GM12878 (cell line): ENCODE data around the gene ZNF366. TPM values are rescaled to one million over a fixed set of nuclear protein-coding genes. Genes with fewer than 3 reads are reported as not detected.

Experiments
- ATAC-seq: fragments of 200-7000 bp; cut with Tn5 transposase; 3 replicates; pipeline ENCODE4 v1.9.1; 2020; ENCODE audit warnings: mild to moderate bottlenecking, moderate library complexity
- BruUV-seq: library from RNA; stranded (reverse); fragments of 400-500 nt; replicated peaks from 2 replicates; lab custom pipeline; 2021; lab: Mats Ljungman, UMichigan
- CTCF ChIA-PET: fragments of 300-600 bp; sonication (Branson Sonifier 250); formaldehyde crosslinking; extraction: SDS; loops from one replicate; lab custom pipeline; 2021; ENCODE audit warnings: inconsistent platforms; lab: Yijun Ruan, JAX
- POLR2A ChIA-PET: fragments of 350-600 bp; formaldehyde crosslinking; extraction: SDS; loops from one replicate; lab custom pipeline; 2021; ENCODE audit warnings: inconsistent platforms; lab: Charles Lee
- RAD21 ChIA-PET: fragments of 300-600 bp; sonication (Branson Sonifier 250); formaldehyde crosslinking; loops from one replicate; lab custom pipeline; 2023; ENCODE audit warnings: antibody characterized with exemption; ENCODE audit not compliant: unreplicated experiment; lab: Charles Lee
- SMC1A ChIA-PET: fragments of 300-600 bp; sonication (Branson Sonifier 250); formaldehyde crosslinking; loops from one replicate; lab custom pipeline; 2023; ENCODE audit not compliant: unreplicated experiment, uncharacterized antibody; lab: Charles Lee
- DNase-seq: peaks from one replicate; pipeline ENCODE4 v3.0.0-alpha.2; 2011; ENCODE audit warnings: low read depth, low spot score
- FAIRE-seq: peaks from 3 replicates; lab custom pipeline; 2011; peaks lifted over from hg19 to GRCh38; lab: Jason Lieb, UNC
- H2AFZ ChIP-seq: 2 replicates; pipeline ENCODE4 v1.6.0; 2011; ENCODE audit warnings: low read depth, low read length, control low read depth; ENCODE audit not compliant: control insufficient read depth
- H3K27ac ChIP-seq: 2 replicates; pipeline ENCODE4 v1.5.1; 2011; ENCODE audit warnings: control low read depth; ENCODE audit not compliant: control insufficient read depth, insufficient read depth
- H3K27me3 ChIP-seq, 2 experiments: replicated peaks in 1 of 2; 2 replicates each; pipeline versions ENCODE4 v1.6.0 to v1.6.1; 2011; ENCODE audit warnings: low read length in 1 of 2; ENCODE audit not compliant: control insufficient read depth in 2 of 2, insufficient read depth in 2 of 2
- H3K36me3 ChIP-seq, 2 experiments: 2 replicates each; pipeline ENCODE4 v1.5.1; 2011; ENCODE audit warnings: low read length in 1 of 2; ENCODE audit not compliant: control insufficient read depth in 2 of 2, insufficient read depth in 2 of 2
- H3K4me1 ChIP-seq: 2 replicates; pipeline ENCODE4 v1.6.1; 2011; ENCODE audit warnings: mild to moderate bottlenecking, low read length, moderate library complexity, mixed read lengths; ENCODE audit not compliant: control insufficient read depth, insufficient read depth
- H3K4me2 ChIP-seq: 2 replicates; pipeline ENCODE4 v1.6.0; 2011; ENCODE audit warnings: control low read depth; ENCODE audit not compliant: control insufficient read depth, insufficient read depth
- H3K4me3 ChIP-seq: fragments of 200-600 bp; sonication (generic); 2 replicates; pipeline ENCODE4 v1.5.1; 2016
- H3K79me2 ChIP-seq: 2 replicates; pipeline ENCODE4 v1.6.0; 2011; ENCODE audit warnings: low read length; ENCODE audit not compliant: control insufficient read depth, insufficient read depth
- H3K9ac ChIP-seq: 2 replicates; pipeline ENCODE4 v1.8.0; 2011; ENCODE audit warnings: low read length, control low read depth, mixed read lengths; ENCODE audit not compliant: control insufficient read depth, insufficient read depth
- H3K9me3 ChIP-seq: replicated peaks from 3 replicates; pipeline ENCODE4 v1.5.1; 2011; ENCODE audit warnings: mild to moderate bottlenecking, low read length; ENCODE audit not compliant: control insufficient read depth, insufficient read depth
- H4K20me1 ChIP-seq: 2 replicates; pipeline ENCODE4 v1.6.0; 2011; ENCODE audit not compliant: control insufficient read depth, insufficient read depth
- CBFB ChIP-seq: IDR thresholded peaks from 2 replicates; pipeline ENCODE4 v1.6.1; 2016; ENCODE audit warnings: antibody characterized with exemption, low read depth
- EGR1 ChIP-seq, 2 experiments: IDR thresholded peaks; 1 replicate in 1 of 2; 2 replicates in 1 of 2; pipeline ENCODE4 v1.6.1; 2011 to 2012; ENCODE audit warnings: low read depth in 2 of 2, low read length in 2 of 2, borderline replicate concordance in 1 of 2, mild to moderate bottlenecking in 1 of 2, moderate library complexity in 1 of 2
- ETV6 ChIP-seq, 2 experiments: fragments of 450-650 bp in 1 of 2; IDR thresholded peaks in 1 of 2; conservative IDR thresholded peaks in 1 of 2; 2 replicates each; pipeline ENCODE4 v1.6.1; 2014; ENCODE audit warnings: antibody characterized with exemption in 1 of 2, borderline replicate concordance in 1 of 2, low read depth in 1 of 2, mild to moderate bottlenecking in 1 of 2, moderate library complexity in 1 of 2
- FOXM1 ChIP-seq: IDR thresholded peaks from 2 replicates; pipeline ENCODE4 v1.6.1; 2012; ENCODE audit warnings: low read depth, mild to moderate bottlenecking, inconsistent platforms, low read length, moderate library complexity
- KAT2A ChIP-seq: conservative IDR thresholded peaks from 2 replicates; pipeline ENCODE4 v1.6.1; 2011; ENCODE audit warnings: low read depth, low read length; ENCODE audit not compliant: control insufficient read depth
- PML ChIP-seq: IDR thresholded peaks from 2 replicates; pipeline ENCODE4 v1.6.1; 2012; ENCODE audit warnings: low read length, inconsistent platforms
- POLR2AphosphoS5 ChIP-seq: IDR thresholded peaks from 2 replicates; pipeline ENCODE4 v1.6.1; 2011; ENCODE audit warnings: mild to moderate bottlenecking, low read length, inconsistent platforms
- POU2F2 ChIP-seq: IDR thresholded peaks from 3 replicates; pipeline ENCODE4 v1.6.1; 2011; ENCODE audit warnings: low read depth, mild to moderate bottlenecking, low read length, borderline replicate concordance
- RAD51 ChIP-seq: fragments of 450-650 bp; IDR thresholded peaks from 2 replicates; pipeline ENCODE4 v1.6.1; 2016; ENCODE audit warnings: moderate library complexity, mild to moderate bottlenecking, inconsistent platforms
- RCOR1 ChIP-seq: conservative IDR thresholded peaks from 2 replicates; pipeline ENCODE4 v1.6.1; 2012; ENCODE audit warnings: low read depth, low read length, improper control_type of control experiment
- RUNX3 ChIP-seq: IDR thresholded peaks from 2 replicates; pipeline ENCODE4 v1.6.1; 2012; ENCODE audit warnings: low read length, inconsistent platforms
- SIX5 ChIP-seq: IDR thresholded peaks from 2 replicates; pipeline ENCODE4 v1.6.1; 2011; ENCODE audit warnings: mild to moderate bottlenecking, low read depth, low read length, moderate library complexity; ENCODE audit not compliant: severe bottlenecking
- SMARCA5 ChIP-seq: fragments of 450-650 bp; IDR thresholded peaks from 2 replicates; pipeline ENCODE4 v1.6.1; 2017; ENCODE audit warnings: mild to moderate bottlenecking
- WGBS: methylation state at CpG from one replicate; pipeline ENCODE4 v1.1.6; 2016; ENCODE audit warnings: low lambda C conversion rate; ENCODE audit not compliant: insufficient replicate concordance, insufficient coverage; ENCODE audit errors: missing lambda C conversion rate; 5-methylcytosine and 5-hydroxymethylcytosine counted together
- in situ Hi-C: fragments of 300-500 bp; cut with MboI; formaldehyde crosslinking; loops from 9 replicates; pipeline ENCODE4 v1.14.3; 2018; ENCODE audit warnings: mixed read lengths
- intact Hi-C: fragments of 100-400 bp; cut with micrococcal nuclease; formaldehyde crosslinking; loops from one replicate; pipeline ENCODE4 v1.14.2; 2022; ENCODE audit not compliant: unreplicated experiment
- polyA plus RNA-seq, 11 experiments: library from polyadenylated mRNA; depleted of rRNA in 4 of 11; unstranded in 6 of 11; stranded (reverse) in 5 of 11; fragments of >200 nt; fragmentation: Nextera tagmentation in 4 of 11; fragmentation: Illumina TruSeq in 1 of 11; extraction: Ambion mirVana in 4 of 11; extraction: Trizol in 1 of 11; gene quantifications; 1 replicate in 1 of 11; 2 replicates in 10 of 11; pipeline versions ENCODE4 v1.2.1 to v1.2.3, GENCODE V29; 2011 to 2016; ENCODE audit warnings: inconsistent platforms in 2 of 11, missing spikeins in 2 of 11, low read depth in 1 of 11
- total RNA-seq, 4 experiments: library from RNA; depleted of rRNA in 3 of 4; stranded (reverse); fragments of >200 nt in 3 of 4; fragmentation: Illumina TruSeq in 1 of 4; extraction: Trizol in 1 of 4; gene quantifications; 2 replicates each; pipeline versions ENCODE4 v1.2.1 to v1.2.3, GENCODE V29; 2013 to 2021
- TF ChIP-seq, protein P1 (sequence below): IDR thresholded peaks from 2 replicates; pipeline ENCODE4 v1.6.1; 2012; ENCODE audit warnings: low read depth, low read length, improper control_type of control experiment

Gene ZNF366
- total and polyA plus RNA-seq, 10 of the 15 experiments (the other 5 are each of a cell fraction or from before 2014, with no cell fraction given): 0.01 to 0.18 (median 0.04) TPM; not detected in 6

DNA sequence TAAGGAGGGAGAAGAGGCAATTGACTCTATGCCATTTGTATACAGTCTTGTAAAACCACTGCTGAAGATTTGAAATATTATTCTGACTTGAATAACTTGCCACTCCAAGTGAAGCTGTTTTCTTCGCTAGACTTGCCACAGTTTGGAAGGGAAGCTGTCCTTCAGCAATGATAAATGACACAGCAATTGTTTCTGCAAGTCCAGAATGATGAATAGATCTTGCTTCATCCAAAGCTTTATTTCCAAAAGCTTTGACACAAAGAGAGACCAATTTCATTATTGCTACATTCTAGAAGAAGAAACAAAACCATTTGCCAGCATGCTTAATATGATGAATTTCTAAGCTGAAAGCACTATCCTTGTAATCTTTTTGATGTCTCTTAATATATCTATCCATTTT lies 73.7 kb downstream of the ZNF366 start (continued):
- TF ChIP-seq RUNX3: no peak
- TF ChIP-seq KAT2A: no peak
- TF ChIP-seq SIX5: no peak
- no peak for TF ChIP-seq PML
- no peak for TF ChIP-seq RAD51
- TF ChIP-seq ETV6 (conservative IDR thresholded peaks at IDR 0.05 in 1 of 2, IDR thresholded peaks at IDR 0.05 in 1 of 2; ENCODE audit: borderline replicate concordance in 1 of 2, low read depth in 1 of 2): no peak
- no peak for TF ChIP-seq SMARCA5

DNA sequence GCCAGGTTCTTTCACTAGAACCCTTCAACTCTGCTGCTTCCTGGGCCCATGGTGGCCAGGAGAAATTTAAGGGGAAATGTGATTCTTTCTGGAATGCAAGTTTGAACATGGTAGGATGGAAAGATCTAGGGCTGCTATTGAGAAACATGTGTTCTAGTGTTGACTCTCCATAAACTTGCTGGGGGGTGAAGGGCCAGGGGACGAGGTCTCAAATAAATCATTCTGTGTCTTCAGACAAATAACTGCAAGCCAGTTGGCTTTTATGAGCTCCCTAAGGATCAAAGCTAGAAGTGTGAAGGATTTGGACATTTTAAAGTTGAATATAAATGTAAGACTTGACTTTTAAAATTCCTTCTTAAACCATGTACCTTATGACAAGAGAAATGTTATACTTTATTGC lies 78.5 kb downstream of the ZNF366 start:
- ChIA-PET RAD21 (interaction anchor here (0.7 to 1.5 kb wide), 4 partner anchors 13 to 94 kb away, joined by 3 read pairs; no protein-coding TSS in a partner anchor), CTCF (no interaction called here), POLR2A (no interaction called here), SMC1A (interaction anchor here (1.1 to 3.0 kb wide), 3 partner anchors 11 to 95 kb away, joined by 5 to 10 read pairs (median 5); no protein-coding TSS in a partner anchor)
- Histone ChIP-seq H3K4me2 (no peak overlapping the region), H3K9me3 (no peaks in the 10 kb centered on the region), H3K27me3 (no peaks in the 10 kb centered on the region), H3K4me1 (no peaks in the 10 kb centered on the region), H3K79me2 (no peaks in the 10 kb centered on the region), H2AFZ (no peak overlapping the region), H4K20me1 (no peaks in the 10 kb centered on the region), H3K4me3 (no peak overlapping the region), H3K9ac (no peak overlapping the region), H3K27ac (no peak overlapping the region), H3K36me3 (no peaks in the 10 kb centered on the region)
- in situ Hi-C loops (no loop called here), intact Hi-C loops (no loop called here)
- TF ChIP-seq POU2F2 (no peak), POLR2AphosphoS5 (no peak), EGR1 (IDR thresholded peaks at IDR 0.05; ENCODE audit: borderline replicate concordance in 1 of 2, low read depth in 2 of 2, low read length in 2 of 2) (no peak), FOXM1 (no peak), CBFB (no peak), RCOR1 (no peak)
- TF ChIP-seq, protein P1, sequence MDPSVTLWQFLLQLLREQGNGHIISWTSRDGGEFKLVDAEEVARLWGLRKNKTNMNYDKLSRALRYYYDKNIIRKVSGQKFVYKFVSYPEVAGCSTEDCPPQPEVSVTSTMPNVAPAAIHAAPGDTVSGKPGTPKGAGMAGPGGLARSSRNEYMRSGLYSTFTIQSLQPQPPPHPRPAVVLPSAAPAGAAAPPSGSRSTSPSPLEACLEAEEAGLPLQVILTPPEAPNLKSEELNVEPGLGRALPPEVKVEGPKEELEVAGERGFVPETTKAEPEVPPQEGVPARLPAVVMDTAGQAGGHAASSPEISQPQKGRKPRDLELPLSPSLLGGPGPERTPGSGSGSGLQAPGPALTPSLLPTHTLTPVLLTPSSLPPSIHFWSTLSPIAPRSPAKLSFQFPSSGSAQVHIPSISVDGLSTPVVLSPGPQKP: no peak
- WGBS: 4% methylated on average over 1 of the region's 1 CpG
- no peak for DNase-seq
- ATAC-seq: no peak
- no TSS peak for BruUV-seq
- no peak for FAIRE-seq
